SK-N-SH treated with all-trans-retinoic acid at 6 μM for 48 hours (cell line): Measurements from ENCODE around the gene RBPJ.

Experiments used
- ATAC-seq: fragments of 200-7000 bp; cut with Tn5 transposase; 3 replicates; pipeline ENCODE4 v1.9.1; 2020; ENCODE audit warnings: mild to moderate bottlenecking, moderate library complexity
- ARNTL ChIP-seq: fragments of 450-650 bp; formaldehyde crosslinking; IDR thresholded peaks from 2 replicates; pipeline ENCODE4 v1.5.0; 2020; ENCODE audit warnings: low read depth, mild to moderate bottlenecking, moderate library complexity, borderline replicate concordance
- BACH2 ChIP-seq: fragments of 250-450 bp; sonication (Bioruptor Pico); IDR thresholded peaks from 2 replicates; pipeline ENCODE4 v1.9.0; 2021; ENCODE audit warnings: mild to moderate bottlenecking, borderline replicate concordance
- CSDC2 ChIP-seq: fragments of 250-450 bp; sonication (Bioruptor Pico); IDR thresholded peaks from 2 replicates; pipeline ENCODE4 v1.5.0; 2020; ENCODE audit warnings: mild to moderate bottlenecking, moderate library complexity
- ISL1 ChIP-seq: fragments of 250-450 bp; sonication (Bioruptor Pico); IDR thresholded peaks from 2 replicates; pipeline ENCODE4 v2.1.2; 2022; ENCODE audit warnings: mild to moderate bottlenecking, moderate library complexity
- OSR1 ChIP-seq: fragments of 250-450 bp; sonication (Bioruptor Pico); IDR thresholded peaks from 2 replicates; pipeline ENCODE4 v1.8.0; 2022; ENCODE audit warnings: moderate library complexity, mild to moderate bottlenecking, inconsistent platforms
- PPARA ChIP-seq: fragments of 250-450 bp; sonication (Bioruptor Pico); IDR thresholded peaks from 2 replicates; pipeline ENCODE4 v1.5.0; 2020; ENCODE audit warnings: mild to moderate bottlenecking, borderline replicate concordance
- RARB ChIP-seq: fragments of 250-450 bp; sonication (Bioruptor Pico); IDR thresholded peaks from 2 replicates; pipeline ENCODE4 v1.8.0; 2021; ENCODE audit warnings: mild to moderate bottlenecking, moderate library complexity
- SNAI2 ChIP-seq: fragments of 250-450 bp; sonication (Bioruptor Pico); IDR thresholded peaks from 2 replicates; pipeline ENCODE4 v1.5.0; 2020; ENCODE audit warnings: mild to moderate bottlenecking, moderate library complexity
- TCF4 ChIP-seq: fragments of 250-450 bp; sonication (Bioruptor Pico); IDR thresholded peaks from 2 replicates; pipeline ENCODE4 v1.8.0; 2021; ENCODE audit warnings: mild to moderate bottlenecking, moderate library complexity, borderline replicate concordance
- TOX ChIP-seq: fragments of 250-450 bp; sonication (Bioruptor Pico); IDR thresholded peaks from 2 replicates; pipeline ENCODE4 v1.8.0; 2021; ENCODE audit warnings: mild to moderate bottlenecking, moderate library complexity, borderline replicate concordance
- ZC3H10 ChIP-seq: fragments of 250-450 bp; sonication (Bioruptor Pico); IDR thresholded peaks from 2 replicates; pipeline ENCODE4 v1.5.1; 2021; ENCODE audit warnings: mild to moderate bottlenecking, moderate library complexity
- ZFP3 ChIP-seq: fragments of 250-450 bp; sonication (Bioruptor Pico); IDR thresholded peaks from 2 replicates; pipeline ENCODE4 v1.5.0; 2020; ENCODE audit warnings: mild to moderate bottlenecking, moderate library complexity
- ZNF565 ChIP-seq: fragments of 450-650 bp; formaldehyde crosslinking; conservative IDR thresholded peaks from 2 replicates; pipeline ENCODE4 v1.5.0; 2020; ENCODE audit warnings: low read depth, mild to moderate bottlenecking, moderate library complexity
- ZNF8 ChIP-seq: fragments of 450-650 bp; formaldehyde crosslinking; IDR thresholded peaks from 2 replicates; pipeline ENCODE4 v1.5.0; 2020; ENCODE audit warnings: mild to moderate bottlenecking, moderate library complexity
- TF ChIP-seq, protein P1 (sequence below): fragments of 250-450 bp; sonication (Bioruptor Pico); IDR thresholded peaks from 2 replicates; pipeline ENCODE4 v1.5.1; 2020; ENCODE audit warnings: low read depth, mild to moderate bottlenecking, moderate library complexity
- TF ChIP-seq, protein P2 (sequence below): fragments of 250-450 bp; sonication (Bioruptor Pico); IDR thresholded peaks from 2 replicates; pipeline ENCODE4 v1.5.0; 2020; ENCODE audit warnings: mild to moderate bottlenecking, moderate library complexity
- TF ChIP-seq, protein P3 (sequence below): fragments of 250-450 bp; sonication (Bioruptor Pico); IDR thresholded peaks from 2 replicates; pipeline ENCODE4 v1.8.0; 2020; ENCODE audit warnings: mild to moderate bottlenecking, moderate library complexity, borderline replicate concordance

Gene RBPJ

DNA sequence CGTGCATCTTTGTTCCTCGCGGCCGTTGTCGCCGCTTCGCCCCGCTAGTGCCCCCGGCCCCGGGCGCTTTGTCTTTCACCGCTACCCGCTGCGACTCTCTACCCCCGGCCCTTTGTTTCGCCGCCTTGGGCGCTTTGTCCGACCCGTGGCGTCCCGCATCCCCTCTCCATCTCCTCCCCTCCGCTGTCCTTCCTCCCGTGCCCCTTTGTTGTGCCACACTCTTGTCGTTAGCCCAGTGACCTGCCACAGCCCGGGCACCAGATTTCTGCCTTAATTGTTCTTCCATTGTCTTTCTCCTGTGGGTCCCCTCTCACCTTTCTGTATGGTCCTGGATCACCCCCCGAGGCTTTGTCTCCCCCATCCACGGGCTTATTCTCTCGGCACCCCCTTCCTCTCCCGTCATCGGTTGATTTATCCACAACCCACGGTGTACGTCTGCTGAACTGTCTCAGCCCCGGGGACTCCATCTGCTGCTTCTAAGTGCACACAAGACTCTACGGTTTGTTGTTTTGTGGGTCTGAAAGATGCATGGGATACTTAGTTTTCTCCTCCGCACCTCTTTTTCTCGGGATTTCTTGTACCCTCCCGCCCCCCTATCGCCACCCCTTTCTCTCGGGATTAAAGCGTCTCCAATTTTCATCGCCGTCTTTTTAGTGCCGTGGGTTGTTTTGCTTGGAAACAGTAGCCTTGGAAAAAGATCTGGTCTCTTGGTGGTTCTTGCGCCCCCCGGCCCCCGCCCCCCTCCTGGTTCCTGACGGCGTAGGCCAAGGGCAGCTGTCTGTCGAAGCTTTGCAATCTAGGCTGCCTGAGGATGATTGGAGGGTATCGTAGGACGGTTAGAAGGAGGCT, 783 bp downstream of the RBPJ start:
- TF ChIP-seq, protein P1, sequence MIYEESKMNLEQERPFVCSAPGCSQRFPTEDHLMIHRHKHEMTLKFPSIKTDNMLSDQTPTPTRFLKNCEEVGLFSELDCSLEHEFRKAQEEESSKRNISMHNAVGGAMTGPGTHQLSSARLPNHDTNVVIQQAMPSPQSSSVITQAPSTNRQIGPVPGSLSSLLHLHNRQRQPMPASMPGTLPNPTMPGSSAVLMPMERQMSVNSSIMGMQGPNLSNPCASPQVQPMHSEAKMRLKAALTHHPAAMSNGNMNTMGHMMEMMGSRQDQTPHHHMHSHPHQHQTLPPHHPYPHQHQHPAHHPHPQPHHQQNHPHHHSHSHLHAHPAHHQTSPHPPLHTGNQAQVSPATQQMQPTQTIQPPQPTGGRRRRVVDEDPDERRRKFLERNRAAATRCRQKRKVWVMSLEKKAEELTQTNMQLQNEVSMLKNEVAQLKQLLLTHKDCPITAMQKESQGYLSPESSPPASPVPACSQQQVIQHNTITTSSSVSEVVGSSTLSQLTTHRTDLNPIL (CRISPR knock-in tag) = no peak
- TF ChIP-seq ZNF8 (CRISPR knock-in tag) = no peak
- TF ChIP-seq, protein P2, sequence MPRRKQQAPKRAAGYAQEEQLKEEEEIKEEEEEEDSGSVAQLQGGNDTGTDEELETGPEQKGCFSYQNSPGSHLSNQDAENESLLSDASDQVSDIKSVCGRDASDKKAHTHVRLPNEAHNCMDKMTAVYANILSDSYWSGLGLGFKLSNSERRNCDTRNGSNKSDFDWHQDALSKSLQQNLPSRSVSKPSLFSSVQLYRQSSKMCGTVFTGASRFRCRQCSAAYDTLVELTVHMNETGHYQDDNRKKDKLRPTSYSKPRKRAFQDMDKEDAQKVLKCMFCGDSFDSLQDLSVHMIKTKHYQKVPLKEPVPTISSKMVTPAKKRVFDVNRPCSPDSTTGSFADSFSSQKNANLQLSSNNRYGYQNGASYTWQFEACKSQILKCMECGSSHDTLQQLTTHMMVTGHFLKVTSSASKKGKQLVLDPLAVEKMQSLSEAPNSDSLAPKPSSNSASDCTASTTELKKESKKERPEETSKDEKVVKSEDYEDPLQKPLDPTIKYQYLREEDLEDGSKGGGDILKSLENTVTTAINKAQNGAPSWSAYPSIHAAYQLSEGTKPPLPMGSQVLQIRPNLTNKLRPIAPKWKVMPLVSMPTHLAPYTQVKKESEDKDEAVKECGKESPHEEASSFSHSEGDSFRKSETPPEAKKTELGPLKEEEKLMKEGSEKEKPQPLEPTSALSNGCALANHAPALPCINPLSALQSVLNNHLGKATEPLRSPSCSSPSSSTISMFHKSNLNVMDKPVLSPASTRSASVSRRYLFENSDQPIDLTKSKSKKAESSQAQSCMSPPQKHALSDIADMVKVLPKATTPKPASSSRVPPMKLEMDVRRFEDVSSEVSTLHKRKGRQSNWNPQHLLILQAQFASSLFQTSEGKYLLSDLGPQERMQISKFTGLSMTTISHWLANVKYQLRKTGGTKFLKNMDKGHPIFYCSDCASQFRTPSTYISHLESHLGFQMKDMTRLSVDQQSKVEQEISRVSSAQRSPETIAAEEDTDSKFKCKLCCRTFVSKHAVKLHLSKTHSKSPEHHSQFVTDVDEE (CRISPR knock-in tag) = no peak
- no peak for ATAC-seq

DNA sequence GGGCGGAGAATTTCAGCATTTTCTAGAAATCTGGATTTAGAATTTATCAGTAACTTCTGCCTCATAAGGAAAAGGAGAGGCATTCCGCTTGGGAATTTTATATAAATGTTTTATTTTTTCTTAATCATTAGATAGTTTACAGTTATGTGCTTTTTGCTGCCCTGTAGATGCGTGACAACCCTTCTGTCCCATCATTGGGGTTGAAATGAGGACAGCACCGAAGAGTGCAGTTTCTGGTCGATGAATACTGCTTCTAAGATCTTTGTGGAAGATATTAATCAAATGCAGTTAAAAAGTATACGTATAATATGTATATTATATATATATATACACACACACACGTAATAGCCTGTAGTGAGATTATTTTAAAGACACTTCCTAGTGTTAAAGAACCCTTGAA, 1.5 kb downstream of the RBPJ start:
- no peak for ATAC-seq
- TF ChIP-seq, protein P3, sequence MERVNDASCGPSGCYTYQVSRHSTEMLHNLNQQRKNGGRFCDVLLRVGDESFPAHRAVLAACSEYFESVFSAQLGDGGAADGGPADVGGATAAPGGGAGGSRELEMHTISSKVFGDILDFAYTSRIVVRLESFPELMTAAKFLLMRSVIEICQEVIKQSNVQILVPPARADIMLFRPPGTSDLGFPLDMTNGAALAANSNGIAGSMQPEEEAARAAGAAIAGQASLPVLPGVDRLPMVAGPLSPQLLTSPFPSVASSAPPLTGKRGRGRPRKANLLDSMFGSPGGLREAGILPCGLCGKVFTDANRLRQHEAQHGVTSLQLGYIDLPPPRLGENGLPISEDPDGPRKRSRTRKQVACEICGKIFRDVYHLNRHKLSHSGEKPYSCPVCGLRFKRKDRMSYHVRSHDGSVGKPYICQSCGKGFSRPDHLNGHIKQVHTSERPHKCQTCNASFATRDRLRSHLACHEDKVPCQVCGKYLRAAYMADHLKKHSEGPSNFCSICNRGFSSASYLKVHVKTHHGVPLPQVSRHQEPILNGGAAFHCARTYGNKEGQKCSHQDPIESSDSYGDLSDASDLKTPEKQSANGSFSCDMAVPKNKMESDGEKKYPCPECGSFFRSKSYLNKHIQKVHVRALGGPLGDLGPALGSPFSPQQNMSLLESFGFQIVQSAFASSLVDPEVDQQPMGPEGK (CRISPR knock-in tag) = no peak
- no peak for TF ChIP-seq PPARA (CRISPR knock-in tag)
- no peak for TF ChIP-seq SNAI2 (CRISPR knock-in tag)
- no peak for TF ChIP-seq ZNF8 (CRISPR knock-in tag)
- no peak for TF ChIP-seq ISL1

DNA sequence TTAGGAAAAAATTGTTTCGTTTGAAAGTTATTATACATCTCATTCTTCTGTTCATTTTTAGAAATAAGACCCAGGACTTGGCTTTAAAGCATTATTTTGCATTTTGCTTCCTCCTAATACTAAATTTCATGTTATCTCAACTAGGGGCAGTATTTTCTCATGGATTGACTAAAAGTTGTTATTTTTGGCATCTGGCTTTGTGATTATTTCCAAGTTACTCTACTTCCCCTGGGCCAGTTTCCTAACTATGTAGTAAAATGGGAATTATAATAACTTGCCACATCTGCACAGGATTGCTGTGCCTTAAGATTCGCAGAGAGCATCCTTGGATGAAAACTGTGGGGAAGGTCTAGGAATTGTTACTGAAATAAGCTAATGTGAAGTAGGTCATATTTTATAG, 3.0 kb downstream of the RBPJ start:
- no peak for TF ChIP-seq SNAI2 (CRISPR knock-in tag)
- TF ChIP-seq, protein P3 (CRISPR knock-in tag) = no peak
- TF ChIP-seq ZNF8 (CRISPR knock-in tag) = no peak
- TF ChIP-seq, protein P2 (CRISPR knock-in tag) = no peak
- TF ChIP-seq ZC3H10 (CRISPR knock-in tag) = no peak
- TF ChIP-seq BACH2 (CRISPR knock-in tag) = no peak
- no peak for TF ChIP-seq CSDC2
- TF ChIP-seq TOX = no peak
- no peak for TF ChIP-seq ZFP3 (CRISPR knock-in tag)
- no peak for TF ChIP-seq ZNF565
- no peak for TF ChIP-seq TCF4
- TF ChIP-seq ISL1 = no peak
- TF ChIP-seq, protein P1 (CRISPR knock-in tag) = no peak
- TF ChIP-seq ARNTL (CRISPR knock-in tag) = no peak
- TF ChIP-seq OSR1 (CRISPR knock-in tag) = no peak
- no peak for TF ChIP-seq RARB
- no peak for ATAC-seq
